ENCODE results near the gene ALS2CL.

The ALS2CL gene

GRCh38 chr3:46628901-46629369 is 64.5 kb downstream of the ALS2CL start:
- no peak for DNase-seq (ENCODE audit: low read depth)
- no peak overlapping the region for H3K4me3 ChIP-seq (replicated peaks; ENCODE audit: low read depth, low read length)
- TF ChIP-seq CTCF (IDR thresholded peaks at IDR 0.05; ENCODE audit: low read length, missing control alignments): no peak

- no peak for DNase-seq (ENCODE audit: low read depth)
- H3K4me3 ChIP-seq (replicated peaks; ENCODE audit: low read depth, low read length): no peak overlapping the region
- TF ChIP-seq CTCF (IDR thresholded peaks at IDR 0.05; ENCODE audit: low read length, missing control alignments): no peak
Observed at GRCh38 chr3:46627078-46627477, 66.4 kb downstream of the ALS2CL start.

GRCh38 chr3:46626039-46626438 is 67.4 kb downstream of the ALS2CL start:
- no peak for TF ChIP-seq CTCF (IDR thresholded peaks at IDR 0.05; ENCODE audit: low read length, missing control alignments)
- H3K4me3 ChIP-seq (replicated peaks; ENCODE audit: low read depth, low read length): no peak overlapping the region
- DNase-seq (ENCODE audit: low read depth): no peak

- DNase-seq (ENCODE audit: low read depth): no peak
- no peak for TF ChIP-seq CTCF (IDR thresholded peaks at IDR 0.05; ENCODE audit: low read length, missing control alignments)
- H3K4me3 ChIP-seq (replicated peaks; ENCODE audit: low read depth, low read length): no peak overlapping the region
Observed at GRCh38 chr3:46624975-46625490, 68.4 kb downstream of the ALS2CL start.

- DNase-seq (ENCODE audit: low read depth): no peak
- H3K4me3 ChIP-seq (replicated peaks; ENCODE audit: low read depth, low read length): no peak overlapping the region
- TF ChIP-seq CTCF (IDR thresholded peaks at IDR 0.05; ENCODE audit: low read length, missing control alignments): no peak
Observed at GRCh38 chr3:46624533-46624932, 68.9 kb downstream of the ALS2CL start.

- no peak overlapping the region for H3K4me3 ChIP-seq (replicated peaks; ENCODE audit: low read depth, low read length)
- TF ChIP-seq CTCF (IDR thresholded peaks at IDR 0.05; ENCODE audit: low read length, missing control alignments): no peak
- no peak for DNase-seq (ENCODE audit: low read depth)
Observed at GRCh38 chr3:46619845-46620778, 73.4 kb downstream of the ALS2CL start.
